Stimulated activated CD4-positive, alpha-beta T cell treated with anti-CD3 and anti-CD28 coated beads, Interleukin-15, amount 100 ng/mL, for 1 hour (primary cell): ENCODE measurements around the gene OR52W1.

Experiments used
- DNase-seq, 2 donors: peaks; one replicate each; pipeline ENCODE4 v3.0.0-alpha.2; 2020; ENCODE audit warnings: low read depth in 1 of 2, low spot score in 1 of 2

Gene OR52W1

GRCh38 chr11:6199174-6199810 is at the start of gene OR52W1:
Gene OR52W1, plus strand, starts transcription at chr11:6199224. Its CDS starts 0 bp downstream, at chr11:6199224.
- DNase-seq: no peak

GRCh38 chr11:6151117-6151516 is 47.9 kb upstream of the OR52W1 start:
- no peak for DNase-seq

GRCh38 chr11:6152126-6152525 is 46.9 kb upstream of the OR52W1 start:
- no peak for DNase-seq

- DNase-seq: no peak
These were observed 42.2 kb upstream of the OR52W1 start for GRCh38 chr11:6156628-6157359.

GRCh38 chr11:6170226-6170625 is 28.8 kb upstream of the OR52W1 start, which contains the start of gene OR52B2:
Gene OR52B2, minus strand, starts transcription at chr11:6170326. Its CDS starts 0 bp downstream, at chr11:6170326.
- no peak for DNase-seq

- DNase-seq: no peak
These were observed 23.6 kb upstream of the OR52W1 start for GRCh38 chr11:6175440-6175839.

GRCh38 chr11:6191742-6192141 is 7.3 kb upstream of the OR52W1 start:
- DNase-seq: no peak

- DNase-seq: no peak
These were observed 4.9 kb upstream of the OR52W1 start for GRCh38 chr11:6194065-6194581.

- no peak for DNase-seq
These were observed 2.6 kb upstream of the OR52W1 start for GRCh38 chr11:6196396-6196795.

GRCh38 chr11:6197466-6198200 is 1.4 kb upstream of the OR52W1 start:
- DNase-seq: no peak

- no peak for DNase-seq
These were observed 2.0 kb downstream of the OR52W1 start for GRCh38 chr11:6200975-6201374.

- no peak for DNase-seq
These were observed 2.5 kb downstream of the OR52W1 start for GRCh38 chr11:6201481-6201880.

- no peak for DNase-seq
These were observed 3.0 kb downstream of the OR52W1 start for GRCh38 chr11:6202041-6202440.

- DNase-seq: no peak
These were observed 4.3 kb downstream of the OR52W1 start for GRCh38 chr11:6203327-6203726.

- DNase-seq: no peak
These were observed 5.7 kb downstream of the OR52W1 start for GRCh38 chr11:6204706-6205105.

GRCh38 chr11:6205366-6205765 is 6.3 kb downstream of the OR52W1 start, which contains the start of gene C11orf42:
Gene C11orf42, plus strand, starts transcription at chr11:6205557. Its CDS starts 59 bp downstream, at chr11:6205616.
- DNase-seq: no peak

- DNase-seq: no peak
These were observed 7.6 kb downstream of the OR52W1 start for GRCh38 chr11:6206456-6207180.

- no peak for DNase-seq
These were observed 10.8 kb downstream of the OR52W1 start for GRCh38 chr11:6209801-6210200.

GRCh38 chr11:6210274-6210955 is 11.4 kb downstream of the OR52W1 start:
- DNase-seq: no peak

GRCh38 chr11:6214530-6214929 is 15.5 kb downstream of the OR52W1 start:
- DNase-seq: no peak
